Fibroblast of villous mesenchyme (primary cell): ENCODE measurements around the gene CCBE1. TPM values are rescaled to one million over a fixed set of nuclear protein-coding genes. Genes with fewer than 3 reads are reported as not detected.

Experiments used
- DNase-seq: peaks from one replicate; pipeline ENCODE4 v3.0.0-alpha.2; 2010; ENCODE audit warnings: low read depth
- H3K4me3 ChIP-seq: 2 replicates; pipeline ENCODE4 v1.5.1; 2011; ENCODE audit warnings: low read depth, mild to moderate bottlenecking, low read length
- CTCF ChIP-seq: IDR thresholded peaks from 2 replicates; pipeline ENCODE4 v1.5.1; 2012; ENCODE audit warnings: low read depth, mild to moderate bottlenecking, low read length; ENCODE audit not compliant: insufficient read depth
- total RNA-seq: library from RNA; depleted of rRNA; stranded (reverse); fragments of >200 nt; gene quantifications from 2 replicates; pipeline ENCODE4 v1.2.3, GENCODE V29; 2012

The CCBE1 gene
- total RNA-seq, 1 donor = 10.4 TPM

DNA sequence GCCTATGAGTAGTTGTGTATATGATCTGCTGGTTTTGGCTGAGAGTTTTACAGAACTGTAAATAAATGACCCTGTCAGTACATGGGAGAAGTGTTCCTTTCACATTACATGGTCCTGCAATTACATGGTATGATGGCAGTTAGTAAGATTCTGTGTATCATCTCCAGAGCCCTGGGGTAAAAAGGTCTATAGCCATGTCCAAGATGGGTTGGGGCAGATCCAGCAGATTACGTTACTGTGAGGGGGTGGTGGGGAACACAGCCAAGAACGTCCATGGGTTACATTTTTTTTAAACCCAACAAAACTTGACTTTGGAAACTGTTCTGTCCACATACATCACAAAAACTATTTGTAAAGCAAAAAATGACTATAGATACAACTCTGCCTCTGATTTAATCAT is 274.0 kb downstream of the CCBE1 start:
- TF ChIP-seq CTCF = no peak
- DNase-seq = no peak
- no peak overlapping the region for H3K4me3 ChIP-seq

DNA sequence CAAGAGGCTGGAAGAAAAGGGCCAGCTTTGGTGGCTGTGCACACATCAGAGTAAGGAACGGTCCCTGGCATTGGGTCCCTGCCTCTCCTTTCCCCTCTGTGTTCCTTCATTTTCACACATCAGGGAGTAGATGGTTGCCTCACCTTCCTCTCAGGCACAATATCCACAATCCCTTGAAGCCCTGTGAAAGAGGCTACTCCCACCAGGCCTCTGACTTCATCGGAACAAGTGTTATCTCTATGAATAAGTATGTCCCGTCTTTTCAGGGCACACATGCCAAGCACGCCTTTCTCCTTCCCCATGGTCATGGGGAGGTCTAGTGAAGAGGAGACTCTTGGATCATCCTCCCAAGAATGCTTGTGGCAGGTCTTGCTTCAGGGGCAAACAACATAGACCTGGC is 277.0 kb downstream of the CCBE1 start:
- TF ChIP-seq CTCF = no peak
- peak; percentile 16 for DNase-seq
- no peak overlapping the region for H3K4me3 ChIP-seq

DNA sequence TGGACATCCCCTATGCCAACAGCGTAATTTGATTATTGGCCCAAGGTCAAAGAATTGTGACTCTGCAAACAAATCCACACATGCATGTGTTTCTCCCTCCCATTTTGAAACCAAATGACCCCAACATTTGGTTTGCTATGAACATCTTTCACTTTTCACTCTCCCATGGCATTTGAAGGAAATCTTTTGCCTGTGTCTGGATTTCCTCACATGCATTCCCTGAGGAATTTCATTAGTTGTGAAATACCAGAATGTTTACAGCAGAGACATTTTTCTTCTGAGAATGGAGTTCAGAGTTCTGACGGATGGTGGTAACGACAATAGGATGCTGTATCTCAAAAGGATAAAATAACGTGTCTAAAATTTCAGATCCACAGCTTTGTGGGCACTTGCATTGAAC is 277.8 kb downstream of the CCBE1 start:
- DNase-seq = peak; percentile 81
- TF ChIP-seq CTCF = no peak
- H3K4me3 ChIP-seq = no peak overlapping the region

DNA sequence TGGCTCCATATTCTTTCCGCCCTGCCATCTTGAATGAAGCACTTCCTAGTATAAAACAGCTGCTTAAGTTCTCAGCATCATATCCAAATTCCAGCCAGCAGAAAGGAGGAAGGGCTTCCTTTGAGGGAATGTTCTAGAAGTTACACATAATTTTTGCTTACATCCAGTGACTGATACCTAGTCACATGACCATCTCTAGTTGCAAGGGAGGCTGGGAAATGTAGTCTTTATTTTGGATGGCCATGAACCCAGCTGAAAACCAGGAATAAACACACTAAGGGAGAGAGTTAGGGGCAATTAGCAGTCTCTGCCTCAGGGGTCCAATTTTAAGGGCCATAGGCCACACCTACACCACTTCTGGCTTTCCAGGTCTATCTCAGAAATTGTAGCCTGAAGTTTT is 280.4 kb downstream of the CCBE1 start:
- no peak overlapping the region for H3K4me3 ChIP-seq
- no peak for TF ChIP-seq CTCF
- DNase-seq = peak; percentile 11

DNA sequence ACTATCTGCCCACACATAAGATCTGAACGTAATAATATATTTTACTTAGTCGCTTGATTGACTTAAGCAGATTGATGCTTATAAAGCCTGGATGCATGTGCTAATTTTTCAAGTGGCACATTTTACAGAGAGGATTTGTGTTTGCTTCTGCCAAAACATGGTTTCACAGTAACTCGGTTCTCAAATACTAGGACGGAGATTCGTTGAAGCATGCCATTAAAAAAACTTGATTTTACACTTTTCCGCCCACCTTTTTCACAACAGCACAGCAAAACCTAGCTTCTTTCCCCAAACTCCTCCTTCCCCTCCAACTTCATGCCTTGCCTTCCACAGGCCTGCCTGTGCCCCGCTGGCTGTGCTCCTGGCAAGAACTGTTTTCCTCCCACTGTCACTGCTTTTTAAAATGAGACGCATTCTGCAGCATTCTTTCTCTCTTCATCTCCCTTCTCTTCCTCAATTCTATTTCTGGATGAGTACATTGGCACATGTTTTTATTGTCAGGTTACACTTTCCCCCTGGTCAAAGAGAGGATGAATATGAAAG is 283.0 kb downstream of the CCBE1 start:
- no peak overlapping the region for H3K4me3 ChIP-seq
- no peak for TF ChIP-seq CTCF
- no peak for DNase-seq

- DNase-seq = peak; percentile 66
- peak; percentile 96 for TF ChIP-seq CTCF
- no peak overlapping the region for H3K4me3 ChIP-seq
These were observed 294.7 kb downstream of the CCBE1 start for GRCh38 chr18:59402432-59403090.

DNA sequence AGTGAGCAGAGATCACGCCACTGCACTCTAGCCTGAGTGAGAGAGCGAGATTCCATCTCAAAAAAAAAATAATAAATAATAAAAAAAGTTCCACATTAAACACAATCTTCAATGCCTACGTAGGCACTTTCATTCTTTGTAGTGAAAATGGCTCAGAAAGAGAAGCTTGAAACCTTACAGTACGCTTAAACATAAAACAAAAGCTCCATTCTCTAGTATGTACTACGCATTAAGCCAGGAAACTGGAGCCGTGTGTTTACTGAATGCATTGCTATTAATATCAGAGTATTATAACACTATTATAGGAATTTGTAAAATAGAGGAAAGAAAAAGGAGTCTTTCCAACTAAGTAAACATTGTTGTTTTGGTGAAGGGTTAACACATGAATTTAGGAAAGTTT is 296.8 kb downstream of the CCBE1 start:
- DNase-seq = no peak
- H3K4me3 ChIP-seq = no peak overlapping the region
- no peak for TF ChIP-seq CTCF
